GM23248 (cell line): ENCODE measurements around the gene THPO.

Source experiments
- EZH2 ChIP-seq: fragments of 200-600 bp; sonication (generic); IDR thresholded peaks from 2 replicates; pipeline ENCODE4 v1.6.1; 2018; ENCODE audit warnings: antibody characterized with exemption, mild to moderate bottlenecking; ENCODE audit not compliant: insufficient read depth, poor library complexity, severe bottlenecking
- EZH2phosphoT487 ChIP-seq: fragments of 200-600 bp; sonication (generic); IDR thresholded peaks from 2 replicates; pipeline ENCODE4 v1.6.1; 2018; ENCODE audit warnings: antibody characterized with exemption, moderate library complexity, mild to moderate bottlenecking, low read depth; ENCODE audit not compliant: insufficient read depth

GRCh38 chr3:184423561-184423960, 45.6 kb upstream of the THPO start:
- TF ChIP-seq EZH2 (no peak), EZH2phosphoT487 (no peak)
